Raji (cell line): ENCODE results near the gene ITGA3.

Experiments
- POLR2A ChIP-seq: IDR thresholded peaks from 2 replicates; pipeline ENCODE4 v1.6.1; 2011; ENCODE audit warnings: low read depth, low read length, control low read depth; ENCODE audit not compliant: insufficient read depth

Gene ITGA3

GRCh38 chr17:50027881-50028735 lies 27.8 kb upstream of the ITGA3 start:
- TF ChIP-seq POLR2A: no peak

- no peak for TF ChIP-seq POLR2A
Measured at GRCh38 chr17:50028736-50029120, 27.2 kb upstream of the ITGA3 start.

GRCh38 chr17:50029185-50029584 lies 26.7 kb upstream of the ITGA3 start:
- no peak for TF ChIP-seq POLR2A

GRCh38 chr17:50033316-50033715 lies 22.6 kb upstream of the ITGA3 start:
- TF ChIP-seq POLR2A: no peak

GRCh38 chr17:50034498-50035364 lies 21.2 kb upstream of the ITGA3 start:
- no peak for TF ChIP-seq POLR2A

GRCh38 chr17:50035421-50035879 lies 20.5 kb upstream of the ITGA3 start:
- TF ChIP-seq POLR2A: no peak

GRCh38 chr17:50035945-50036344 lies 20.0 kb upstream of the ITGA3 start:
- TF ChIP-seq POLR2A: no peak

GRCh38 chr17:50036455-50037261 lies 19.3 kb upstream of the ITGA3 start:
- TF ChIP-seq POLR2A: no peak

GRCh38 chr17:50037321-50038107 lies 18.4 kb upstream of the ITGA3 start:
- TF ChIP-seq POLR2A: no peak

GRCh38 chr17:50039058-50039457 lies 16.9 kb upstream of the ITGA3 start:
- no peak for TF ChIP-seq POLR2A

- no peak for TF ChIP-seq POLR2A
Measured at GRCh38 chr17:50042211-50042610, 13.7 kb upstream of the ITGA3 start.

GRCh38 chr17:50043290-50044148 lies 12.4 kb upstream of the ITGA3 start:
- TF ChIP-seq POLR2A: no peak

- TF ChIP-seq POLR2A: no peak
Measured at GRCh38 chr17:50044483-50044882, 11.4 kb upstream of the ITGA3 start.
